PC-9 (cell line): ENCODE data around the gene TUBA4A.

Experiments
- EZH2 ChIP-seq: fragments of 200-600 bp; sonication (generic); IDR thresholded peaks from 2 replicates; pipeline ENCODE4 v1.8.0; 2017; ENCODE audit warnings: antibody characterized with exemption, low read depth
- TF ChIP-seq, protein P1 (sequence below): fragments of 200-600 bp; sonication (generic); conservative IDR thresholded peaks from 2 replicates; pipeline ENCODE4 v1.6.1; 2017; ENCODE audit warnings: mixed run types, antibody characterized with exemption, mild to moderate bottlenecking, moderate library complexity

DNA sequence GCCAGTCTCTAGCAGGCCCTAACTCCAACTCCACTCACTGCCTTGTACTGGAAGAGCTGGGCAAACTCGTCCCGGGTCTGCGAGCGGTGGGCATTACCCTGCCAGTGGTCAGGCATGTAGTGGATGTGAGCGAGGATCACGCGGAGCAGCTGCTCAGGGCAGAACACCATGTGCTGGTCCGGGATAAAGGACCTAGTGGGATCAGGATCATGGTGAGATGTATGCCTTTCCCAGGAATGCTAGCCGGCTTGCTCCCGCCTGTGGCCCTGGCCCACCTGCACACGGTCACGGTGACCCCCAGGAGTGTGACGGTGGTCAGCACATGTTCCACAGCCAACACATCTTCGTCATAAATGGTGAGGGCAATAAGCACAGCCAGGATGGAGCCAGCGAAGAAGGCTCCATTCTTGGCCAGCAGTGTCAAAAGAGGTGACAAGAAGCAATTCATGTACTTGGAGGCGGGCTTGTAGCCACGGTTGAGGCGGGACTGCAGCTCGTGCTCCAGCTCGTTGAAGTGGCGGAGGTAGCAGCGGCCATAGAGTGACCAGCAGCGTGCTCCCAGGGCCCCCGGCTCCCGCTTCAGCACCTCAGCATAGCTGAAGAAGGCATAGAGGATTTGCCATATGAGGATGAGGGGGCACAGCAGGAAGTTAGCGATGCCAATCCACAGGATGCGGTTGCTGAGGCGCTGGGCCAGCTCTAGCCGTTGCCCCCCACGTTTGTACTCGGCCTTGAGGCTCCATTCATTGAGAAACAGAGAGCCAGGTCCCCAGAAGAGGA, 29.7 kb downstream of the TUBA4A start:
- TF ChIP-seq, protein P1, sequence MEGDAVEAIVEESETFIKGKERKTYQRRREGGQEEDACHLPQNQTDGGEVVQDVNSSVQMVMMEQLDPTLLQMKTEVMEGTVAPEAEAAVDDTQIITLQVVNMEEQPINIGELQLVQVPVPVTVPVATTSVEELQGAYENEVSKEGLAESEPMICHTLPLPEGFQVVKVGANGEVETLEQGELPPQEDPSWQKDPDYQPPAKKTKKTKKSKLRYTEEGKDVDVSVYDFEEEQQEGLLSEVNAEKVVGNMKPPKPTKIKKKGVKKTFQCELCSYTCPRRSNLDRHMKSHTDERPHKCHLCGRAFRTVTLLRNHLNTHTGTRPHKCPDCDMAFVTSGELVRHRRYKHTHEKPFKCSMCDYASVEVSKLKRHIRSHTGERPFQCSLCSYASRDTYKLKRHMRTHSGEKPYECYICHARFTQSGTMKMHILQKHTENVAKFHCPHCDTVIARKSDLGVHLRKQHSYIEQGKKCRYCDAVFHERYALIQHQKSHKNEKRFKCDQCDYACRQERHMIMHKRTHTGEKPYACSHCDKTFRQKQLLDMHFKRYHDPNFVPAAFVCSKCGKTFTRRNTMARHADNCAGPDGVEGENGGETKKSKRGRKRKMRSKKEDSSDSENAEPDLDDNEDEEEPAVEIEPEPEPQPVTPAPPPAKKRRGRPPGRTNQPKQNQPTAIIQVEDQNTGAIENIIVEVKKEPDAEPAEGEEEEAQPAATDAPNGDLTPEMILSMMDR, result no peak
- TF ChIP-seq EZH2, result no peak
